ENCODE measurements around the gene DHX36. TPM values are rescaled to one million over a fixed set of nuclear protein-coding genes. Genes with fewer than 3 reads are reported as not detected.
A peak's percentile ranks its signal among the peaks of the same experiment; 100 is the strongest.

DHX36 gene
- total RNA-seq, 1 donor from 2014 or later, result 49.7 TPM

GRCh38 chr3:154316974-154317767 lies 7.1 kb downstream of the DHX36 start:
- no peak overlapping the region for H3K4me3 ChIP-seq (ENCODE audit: low read depth, low read length)
- DNase-seq (ENCODE audit: low read depth), result no peak
- TF ChIP-seq, protein P1, sequence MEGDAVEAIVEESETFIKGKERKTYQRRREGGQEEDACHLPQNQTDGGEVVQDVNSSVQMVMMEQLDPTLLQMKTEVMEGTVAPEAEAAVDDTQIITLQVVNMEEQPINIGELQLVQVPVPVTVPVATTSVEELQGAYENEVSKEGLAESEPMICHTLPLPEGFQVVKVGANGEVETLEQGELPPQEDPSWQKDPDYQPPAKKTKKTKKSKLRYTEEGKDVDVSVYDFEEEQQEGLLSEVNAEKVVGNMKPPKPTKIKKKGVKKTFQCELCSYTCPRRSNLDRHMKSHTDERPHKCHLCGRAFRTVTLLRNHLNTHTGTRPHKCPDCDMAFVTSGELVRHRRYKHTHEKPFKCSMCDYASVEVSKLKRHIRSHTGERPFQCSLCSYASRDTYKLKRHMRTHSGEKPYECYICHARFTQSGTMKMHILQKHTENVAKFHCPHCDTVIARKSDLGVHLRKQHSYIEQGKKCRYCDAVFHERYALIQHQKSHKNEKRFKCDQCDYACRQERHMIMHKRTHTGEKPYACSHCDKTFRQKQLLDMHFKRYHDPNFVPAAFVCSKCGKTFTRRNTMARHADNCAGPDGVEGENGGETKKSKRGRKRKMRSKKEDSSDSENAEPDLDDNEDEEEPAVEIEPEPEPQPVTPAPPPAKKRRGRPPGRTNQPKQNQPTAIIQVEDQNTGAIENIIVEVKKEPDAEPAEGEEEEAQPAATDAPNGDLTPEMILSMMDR (conservative IDR thresholded peaks at IDR 0.05; ENCODE audit: low read depth, low read length), result no peak

DNA sequence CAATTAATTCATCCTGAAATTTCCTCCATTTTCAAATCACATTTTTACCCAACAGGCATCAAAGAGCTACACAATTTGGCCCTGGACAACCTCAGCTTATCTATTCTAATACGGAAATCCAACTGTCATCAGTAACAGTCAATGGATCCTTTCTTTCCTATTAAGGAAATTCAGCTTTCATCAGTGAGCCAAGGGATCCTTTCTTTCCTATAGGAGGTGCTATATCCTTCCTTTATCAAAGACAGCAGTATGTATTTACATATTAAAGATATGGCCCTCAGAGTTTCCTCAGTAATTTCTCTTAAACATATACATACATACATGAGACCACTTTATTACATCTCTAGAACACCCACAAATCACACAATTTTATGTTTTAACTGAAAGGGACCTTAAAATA lies 10.1 kb downstream of the DHX36 start:
- no peak for DNase-seq (ENCODE audit: low read depth)
- H3K4me3 ChIP-seq (ENCODE audit: low read depth, low read length), result no peak overlapping the region
- TF ChIP-seq, protein P1 (conservative IDR thresholded peaks at IDR 0.05; ENCODE audit: low read depth, low read length), result peak; percentile 20

GRCh38 chr3:154310840-154311239 lies 13.4 kb downstream of the DHX36 start:
- TF ChIP-seq, protein P1 (conservative IDR thresholded peaks at IDR 0.05; ENCODE audit: low read depth, low read length), result no peak
- DNase-seq (ENCODE audit: low read depth), result peak; percentile 18

DNA sequence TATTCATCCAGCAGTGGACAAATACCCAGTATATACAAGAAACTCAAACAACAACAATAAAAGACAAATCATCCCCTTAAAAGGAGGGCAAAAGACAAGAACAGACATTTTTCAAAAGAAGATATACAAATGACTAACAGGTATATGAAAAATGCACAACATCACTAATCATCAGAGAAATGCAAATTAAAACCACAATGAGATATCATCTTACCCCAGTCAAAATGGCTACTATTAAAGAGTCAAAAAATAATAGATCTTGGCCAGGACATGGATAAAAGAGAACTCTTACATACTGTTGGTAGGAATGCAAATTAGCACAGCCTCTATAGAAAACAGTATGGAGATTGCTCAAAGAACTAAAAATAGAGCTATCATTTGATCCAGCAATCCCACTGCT lies 16.9 kb downstream of the DHX36 start:
- DNase-seq (ENCODE audit: low read depth), result no peak
- TF ChIP-seq, protein P1 (conservative IDR thresholded peaks at IDR 0.05; ENCODE audit: low read depth, low read length), result no peak
- H3K4me3 ChIP-seq (ENCODE audit: low read depth, low read length), result no peak overlapping the region

More at GRCh38 chr3:154310840-154311239, 13.4 kb downstream of the DHX36 start:
- H3K4me3 ChIP-seq (ENCODE audit: low read depth, low read length), result no peak overlapping the region

DNA sequence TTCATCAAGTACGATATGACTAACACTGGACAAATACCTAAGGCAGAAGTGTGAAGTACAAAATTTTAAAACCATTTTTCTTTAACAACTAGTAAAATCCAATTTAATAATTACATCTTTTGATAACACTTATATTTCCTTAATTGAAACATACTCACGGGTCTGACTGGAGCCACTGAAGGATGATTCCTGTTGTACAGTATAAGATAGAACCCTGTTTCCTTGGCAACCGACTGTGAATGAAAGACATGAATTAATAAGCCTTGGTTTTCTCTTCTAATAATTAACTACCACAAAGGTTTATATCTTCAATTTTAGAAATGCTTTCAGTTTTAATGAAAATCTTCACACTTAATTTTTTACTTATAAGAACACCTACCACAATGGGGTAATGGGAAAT lies 19.4 kb downstream of the DHX36 start:
- TF ChIP-seq, protein P1 (conservative IDR thresholded peaks at IDR 0.05; ENCODE audit: low read depth, low read length), result no peak
- DNase-seq (ENCODE audit: low read depth), result no peak
- H3K4me3 ChIP-seq (ENCODE audit: low read depth, low read length), result no peak overlapping the region

DNA sequence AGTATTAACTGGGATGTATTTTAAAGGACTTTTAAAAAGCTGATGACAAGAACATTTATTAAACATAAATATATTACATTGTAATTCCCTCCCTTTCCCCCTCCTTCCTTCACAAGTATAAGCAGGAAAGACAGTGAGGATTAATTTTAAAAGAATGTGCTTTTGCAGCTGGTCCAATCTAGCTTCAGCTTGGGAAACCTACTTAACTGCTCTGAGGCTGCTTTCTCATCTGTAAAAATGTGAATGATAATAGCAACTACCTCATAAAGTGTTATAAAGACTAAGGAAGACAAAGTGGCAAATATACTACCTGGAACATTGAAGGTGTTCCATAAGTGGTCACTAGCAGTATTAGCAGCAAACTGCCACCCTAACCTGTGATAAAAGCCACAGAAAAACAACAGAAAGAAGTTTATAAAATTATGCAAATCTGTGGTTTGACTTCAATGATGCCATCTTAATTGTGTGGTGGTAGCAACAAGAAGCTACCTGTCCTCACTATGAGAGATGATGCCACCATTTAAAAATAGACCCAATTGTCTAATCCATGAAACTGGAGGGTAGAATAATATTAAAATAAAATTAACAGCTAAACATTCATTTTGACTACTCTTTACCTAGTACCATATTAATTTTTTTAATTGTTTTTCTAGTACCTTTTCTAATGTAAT lies 20.0 kb downstream of the DHX36 start:
- DNase-seq (ENCODE audit: low read depth), result no peak
- no peak overlapping the region for H3K4me3 ChIP-seq (ENCODE audit: low read depth, low read length)
- TF ChIP-seq, protein P1 (conservative IDR thresholded peaks at IDR 0.05; ENCODE audit: low read depth, low read length), result no peak
